ENCODE results near the gene GLG1.
A peak's percentile ranks its signal among the peaks of the same experiment; 100 is the strongest.
"Not testable (repeated sequence)": the region's sequence is repeated elsewhere in the genome, so short reads cannot be mapped to it uniquely, and the experiment has no call there.

Gene GLG1

DNA sequence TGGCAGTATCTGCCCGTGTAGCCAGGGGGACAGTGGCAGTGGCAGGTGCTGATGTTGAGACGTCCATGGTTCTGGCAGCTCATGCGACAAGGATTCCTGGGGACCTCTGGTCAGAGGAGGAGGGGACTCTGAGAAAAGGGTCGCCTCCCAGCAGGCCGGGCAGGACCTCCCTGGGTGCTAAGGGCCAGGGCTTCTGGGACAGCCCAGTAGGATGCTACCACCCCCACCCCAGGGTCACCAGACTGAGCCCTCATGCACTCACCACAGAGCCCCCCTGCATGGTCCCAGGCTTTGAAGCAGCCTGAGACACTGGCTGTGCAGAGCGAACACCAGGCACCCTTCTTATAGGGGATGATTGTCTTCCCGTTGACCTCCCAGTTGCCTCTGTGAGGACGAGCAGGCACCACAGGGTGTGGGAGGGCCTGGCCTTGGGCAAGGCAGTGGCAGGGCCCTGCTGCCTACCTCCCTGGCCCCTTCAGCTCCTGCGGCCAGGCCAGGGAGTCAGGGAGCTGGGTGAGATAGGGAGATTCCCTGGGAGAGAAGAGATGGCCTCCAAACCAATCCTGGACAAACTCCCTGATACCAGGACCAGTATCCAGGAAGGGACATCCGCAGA is 194.0 kb downstream of the GLG1 start:
- DNase-seq (ENCODE audit: low read depth); in situ Hi-C loops (cut with HindIII; ENCODE audit: low sequenced_read_pairs): not testable (repeated sequence)

GRCh38 chr16:74412138-74412774 is 194.7 kb downstream of the GLG1 start:
- H3K4me3 ChIP-seq (ENCODE audit: low read depth, low read length); DNase-seq (ENCODE audit: low read depth); in situ Hi-C loops (cut with HindIII; ENCODE audit: low sequenced_read_pairs): not testable (repeated sequence)

More for the DNA sequence above, 194.0 kb downstream of the GLG1 start:
- not testable (repeated sequence) for H3K4me3 ChIP-seq (ENCODE audit: low read depth, low read length)

DNA sequence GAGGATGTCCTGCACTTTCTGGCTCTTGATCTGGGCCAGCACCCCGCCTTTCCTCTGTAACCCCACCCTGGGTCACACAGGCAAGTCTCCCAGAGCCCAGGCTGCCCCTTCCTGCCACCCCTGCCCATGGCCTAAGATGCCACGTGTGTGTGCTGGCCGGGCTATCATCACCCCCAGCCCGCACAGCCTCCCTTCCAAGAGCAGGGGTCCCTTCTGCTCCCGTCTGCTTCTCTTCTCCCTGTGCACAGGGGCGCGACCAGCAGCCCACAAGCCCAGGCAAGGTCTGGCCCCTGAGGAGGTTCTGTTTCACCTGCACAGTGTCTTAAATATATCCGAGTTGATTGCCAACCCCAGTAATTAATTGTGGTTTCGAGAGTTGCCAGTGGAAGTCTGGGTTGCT is 195.9 kb downstream of the GLG1 start:
- DNase-seq (ENCODE audit: low read depth); H3K4me3 ChIP-seq (ENCODE audit: low read depth, low read length); in situ Hi-C loops (cut with HindIII; ENCODE audit: low sequenced_read_pairs): not testable (repeated sequence)

- H3K4me3 ChIP-seq (ENCODE audit: low read depth, low read length); DNase-seq (ENCODE audit: low read depth); in situ Hi-C loops (cut with HindIII; ENCODE audit: low sequenced_read_pairs): not testable (repeated sequence)
Measured at GRCh38 chr16:74410057-74410957, 196.6 kb downstream of the GLG1 start.

DNA sequence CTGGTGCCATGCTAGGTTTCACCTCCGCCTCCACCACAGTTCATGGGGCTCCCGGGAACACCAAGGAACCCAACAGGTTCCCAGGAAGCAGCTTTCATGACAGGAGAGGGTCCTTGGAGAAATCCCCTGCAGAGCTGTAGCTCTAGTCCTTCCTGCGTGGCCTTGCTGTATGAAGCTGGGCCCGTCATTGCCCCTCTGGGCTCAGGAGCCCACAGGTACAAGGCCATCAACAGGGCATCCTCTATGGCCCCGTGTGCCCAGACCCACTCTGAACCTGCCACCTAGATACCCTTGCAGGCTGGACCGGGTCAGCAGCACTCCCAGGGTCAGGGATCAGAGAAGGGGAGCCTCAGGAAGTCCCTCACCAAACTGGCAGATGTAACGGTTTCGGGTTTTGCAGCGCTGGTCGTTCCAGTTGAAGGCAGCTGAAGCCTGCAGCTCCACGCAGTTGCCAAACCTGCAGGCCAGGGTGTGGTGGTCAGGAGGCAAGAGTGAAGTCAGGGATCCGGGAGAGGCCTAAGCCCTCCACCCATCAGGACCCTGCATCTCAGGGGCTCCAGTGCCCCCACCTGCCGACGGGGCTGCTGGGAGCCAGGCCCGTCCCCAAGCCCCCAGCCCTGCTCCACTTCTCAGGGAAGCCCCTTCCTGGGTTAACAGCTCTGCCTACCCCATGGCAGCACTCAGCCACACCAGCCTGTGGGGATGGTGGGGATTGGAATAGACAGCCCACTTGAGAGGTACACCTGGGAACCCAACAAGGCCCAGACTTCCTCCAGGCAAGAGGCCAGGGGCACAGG is 197.5 kb downstream of the GLG1 start:
- in situ Hi-C loops (cut with HindIII; ENCODE audit: low sequenced_read_pairs); DNase-seq (ENCODE audit: low read depth); H3K4me3 ChIP-seq (ENCODE audit: low read depth, low read length): not testable (repeated sequence)

DNA sequence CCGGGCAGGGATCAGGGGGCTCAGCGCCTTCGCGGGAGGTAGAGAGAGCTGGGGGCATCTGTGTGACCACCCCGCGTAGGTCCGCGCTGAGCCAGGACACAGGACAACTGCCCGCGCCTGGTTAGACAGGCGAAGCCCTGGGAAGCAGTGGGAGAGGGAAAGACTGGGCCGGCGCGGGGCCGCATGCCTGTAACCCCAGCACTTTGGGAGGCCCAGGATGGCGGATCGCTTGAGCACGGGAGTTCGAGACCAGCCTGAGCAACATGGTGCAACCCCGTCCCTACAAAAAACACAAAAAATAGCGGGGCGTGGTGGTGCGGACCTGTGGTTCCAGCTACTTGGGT is 199.6 kb downstream of the GLG1 start:
- peak overlapping the region; percentile 11 for H3K4me3 ChIP-seq (ENCODE audit: low read depth, low read length)
- in situ Hi-C loops (cut with HindIII; ENCODE audit: low sequenced_read_pairs); DNase-seq (ENCODE audit: low read depth): not testable (repeated sequence)

- peak overlapping the region; percentile 11 for H3K4me3 ChIP-seq (ENCODE audit: low read depth, low read length)
- DNase-seq (ENCODE audit: low read depth); in situ Hi-C loops (cut with HindIII; ENCODE audit: low sequenced_read_pairs): not testable (repeated sequence)
Measured at GRCh38 chr16:74406600-74407361, 200.1 kb downstream of the GLG1 start.

GRCh38 chr16:74404148-74404933 is 202.6 kb downstream of the GLG1 start:
- in situ Hi-C loops (cut with HindIII; ENCODE audit: low sequenced_read_pairs); H3K4me3 ChIP-seq (ENCODE audit: low read depth, low read length); DNase-seq (ENCODE audit: low read depth): not testable (repeated sequence)

GRCh38 chr16:74400238-74400637 is 206.7 kb downstream of the GLG1 start:
- DNase-seq (ENCODE audit: low read depth); in situ Hi-C loops (cut with HindIII; ENCODE audit: low sequenced_read_pairs); H3K4me3 ChIP-seq (ENCODE audit: low read depth, low read length): not testable (repeated sequence)

DNA sequence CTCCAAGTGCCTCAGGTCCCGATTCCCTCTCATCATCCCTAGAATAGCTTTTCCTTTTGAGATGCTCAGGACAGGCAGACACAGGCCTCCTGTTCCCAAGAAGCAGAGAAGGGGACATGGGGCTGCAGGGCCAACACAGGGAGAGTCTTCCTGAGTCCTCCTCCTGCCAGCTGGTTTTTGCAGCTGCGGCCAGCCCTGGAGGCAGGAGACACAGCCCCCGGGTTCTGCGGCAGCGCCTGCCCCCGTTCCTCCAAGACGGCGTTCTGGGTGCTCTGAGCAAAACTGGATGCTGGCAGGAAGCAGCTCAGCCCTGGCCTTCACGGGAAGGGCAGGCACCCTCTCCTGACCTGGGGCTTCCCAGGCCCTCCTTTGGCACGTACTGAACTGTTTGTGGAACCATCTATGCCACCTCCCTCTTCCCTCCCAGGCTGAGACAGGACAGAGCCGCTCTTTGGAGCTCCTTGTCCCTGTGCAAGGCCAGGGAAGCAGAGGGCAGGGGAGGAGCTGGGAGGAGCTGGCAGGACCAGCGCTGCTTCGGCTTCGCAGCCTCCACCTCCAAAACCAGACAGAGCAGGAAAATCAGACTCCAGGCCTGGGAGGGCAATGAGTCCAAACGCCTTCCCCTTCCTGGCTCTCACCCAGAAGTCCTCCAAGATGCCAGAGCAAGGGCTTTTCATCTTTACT is 208.6 kb downstream of the GLG1 start:
- in situ Hi-C loops (cut with HindIII; ENCODE audit: low sequenced_read_pairs); H3K4me3 ChIP-seq (ENCODE audit: low read depth, low read length); DNase-seq (ENCODE audit: low read depth): not testable (repeated sequence)

All from astrocyte of the cerebellum (primary cell).